H1 (cell line): Measurements from ENCODE around the gene APC2. TPM values are rescaled to one million over a fixed set of nuclear protein-coding genes. Genes with fewer than 3 reads are reported as not detected.

Source experiments
- CTCF ChIA-PET: fragments of 300-600 bp; sonication (Branson Sonifier 250); formaldehyde crosslinking; loops from one replicate; lab custom pipeline; 2021; ENCODE audit not compliant: partially characterized antibody; lab: Charles Lee
- POLR2A ChIA-PET: fragments of 300-600 bp; sonication (Branson Sonifier 250); formaldehyde crosslinking; loops from one replicate; lab custom pipeline; 2021; ENCODE audit warnings: inconsistent platforms; ENCODE audit not compliant: partially characterized antibody; lab: Charles Lee
- DNase-seq, 2 experiments: peaks; one replicate each; pipeline versions ENCODE4 v3.0.0 to v3.0.0-alpha.2; 2010 to 2022; ENCODE audit warnings: low spot score in 2 of 2, low read depth in 1 of 2, mixed read lengths in 1 of 2
- FAIRE-seq: peaks from 2 replicates; lab custom pipeline; 2011; peaks lifted over from hg19 to GRCh38; lab: Jason Lieb, UNC
- H2AFZ ChIP-seq: 2 replicates; pipeline ENCODE4 v1.8.1; 2012; ENCODE audit warnings: low read length, inconsistent platforms
- H2AK5ac ChIP-seq: 2 replicates; pipeline ENCODE4 v1.6.1; 2013; ENCODE audit warnings: low read depth, low read length
- H2BK120ac ChIP-seq: replicated peaks from 2 replicates; pipeline ENCODE3; 2013; ENCODE audit warnings: low read depth, low read length, inconsistent platforms
- H2BK12ac ChIP-seq: 2 replicates; pipeline ENCODE4 v1.6.1; 2013; ENCODE audit warnings: low read depth, low read length
- H2BK15ac ChIP-seq: 2 replicates; pipeline ENCODE4 v1.6.1; 2013; ENCODE audit warnings: low read length
- H2BK20ac ChIP-seq: 2 replicates; pipeline ENCODE4 v1.6.1; 2013; ENCODE audit warnings: low read length
- H2BK5ac ChIP-seq: 2 replicates; pipeline ENCODE4 v1.6.1; 2013; ENCODE audit warnings: low read depth, low read length
- H3K14ac ChIP-seq: 2 replicates; pipeline ENCODE4 v1.6.1; 2013; ENCODE audit warnings: inconsistent platforms; ENCODE audit not compliant: insufficient read length
- H3K18ac ChIP-seq: 2 replicates; pipeline ENCODE4 v1.6.1; 2013; ENCODE audit warnings: low read length; ENCODE audit errors: extremely low read depth
- H3K23ac ChIP-seq: 2 replicates; pipeline ENCODE4 v1.6.1; 2013; ENCODE audit warnings: inconsistent platforms; ENCODE audit not compliant: insufficient read length
- H3K23me2 ChIP-seq: 2 replicates; pipeline ENCODE4 v1.6.1; 2013; ENCODE audit warnings: low read depth, low read length
- H3K27ac ChIP-seq: 2 replicates; pipeline ENCODE4 v1.6.1; 2011; ENCODE audit warnings: low read depth, low read length, inconsistent platforms
- H3K27me3 ChIP-seq, 4 experiments: replicated peaks in 1 of 4; 1 replicate in 1 of 4; 2 replicates in 3 of 4; pipeline versions ENCODE4 v1.6.1 to v1.8.1; 2011 to 2013; ENCODE audit warnings: low read length in 3 of 4, mild to moderate bottlenecking in 3 of 4, inconsistent platforms in 2 of 4, mixed read lengths in 2 of 4, moderate library complexity in 1 of 4; ENCODE audit not compliant: control insufficient read depth in 3 of 4, insufficient read depth in 3 of 4; ENCODE audit errors: extremely low read depth in 1 of 4
- H3K36me3 ChIP-seq, 4 experiments: 2 replicates each; pipeline versions ENCODE4 v1.6.1 to v1.8.1; 2011 to 2013; ENCODE audit warnings: mild to moderate bottlenecking in 4 of 4, low read length in 3 of 4, moderate library complexity in 2 of 4, control low read depth in 1 of 4, inconsistent platforms in 1 of 4; ENCODE audit not compliant: insufficient read depth in 4 of 4, control insufficient read depth in 2 of 4
- H3K4ac ChIP-seq: replicated peaks from 2 replicates; pipeline ENCODE3; 2013; ENCODE audit warnings: low read length, low read depth, mixed read lengths, inconsistent platforms; ENCODE audit not compliant: insufficient read length
- H3K4me1 ChIP-seq, 4 experiments: replicated peaks in 1 of 4; 1 replicate in 1 of 4; 2 replicates in 3 of 4; pipeline versions ENCODE4 v1.6.1 to v1.8.1; 2011 to 2013; ENCODE audit warnings: low read length in 3 of 4, inconsistent platforms in 2 of 4, mixed read lengths in 1 of 4; ENCODE audit not compliant: insufficient read depth in 4 of 4, control insufficient read depth in 3 of 4
- H3K4me2 ChIP-seq, 2 experiments: 2 replicates each; pipeline versions ENCODE4 v1.6.1 to v1.8.1; 2011 to 2013; ENCODE audit warnings: low read depth in 2 of 2, low read length in 2 of 2, control low read depth in 1 of 2, inconsistent platforms in 1 of 2, mild to moderate bottlenecking in 1 of 2; ENCODE audit not compliant: insufficient read depth in 1 of 2
- H3K4me3 ChIP-seq, 4 experiments: fragments of 200-600, 300-600 bp in 1 of 4; sonication (generic), shearing (Covaris generic), sonication (Bioruptor Twin) in 1 of 4; 2 replicates each; pipeline versions ENCODE4 v1.5.1 to v1.8.1; 2011 to 2016; ENCODE audit warnings: low read length in 4 of 4, low read depth in 3 of 4, control low read depth in 2 of 4, inconsistent platforms in 2 of 4, mild to moderate bottlenecking in 2 of 4, mixed read lengths in 1 of 4, moderate library complexity in 1 of 4; ENCODE audit not compliant: insufficient read depth in 2 of 4; ENCODE audit errors: extremely low read depth in 1 of 4
- H3K56ac ChIP-seq: replicated peaks from 2 replicates; pipeline ENCODE3; 2013; ENCODE audit warnings: low read depth, mild to moderate bottlenecking, mixed read lengths, low read length, inconsistent platforms; ENCODE audit not compliant: insufficient read length
- H3K79me1 ChIP-seq: 2 replicates; pipeline ENCODE4 v1.6.1; 2013; ENCODE audit warnings: low read depth, low read length, control low read depth
- H3K79me2 ChIP-seq, 2 experiments: 2 replicates each; pipeline versions ENCODE4 v1.6.1 to v1.8.1; 2012 to 2013; ENCODE audit warnings: low read length in 2 of 2, mild to moderate bottlenecking in 2 of 2, inconsistent platforms in 1 of 2; ENCODE audit not compliant: insufficient read depth in 2 of 2, control insufficient read depth in 1 of 2
- H3K9ac ChIP-seq, 4 experiments: replicated peaks in 1 of 4; 1 replicate in 1 of 4; 2 replicates in 3 of 4; pipeline versions ENCODE4 v1.6.1 to v1.8.1; 2011 to 2013; ENCODE audit warnings: low read depth in 3 of 4, low read length in 3 of 4, control low read depth in 2 of 4, mild to moderate bottlenecking in 2 of 4, moderate library complexity in 2 of 4, inconsistent platforms in 1 of 4; ENCODE audit errors: extremely low read depth in 1 of 4
- H3K9me3 ChIP-seq, 2 experiments: 2 replicates each; pipeline versions ENCODE4 v1.6.1 to v1.8.1; 2012 to 2013; ENCODE audit warnings: mild to moderate bottlenecking in 2 of 2, moderate library complexity in 2 of 2, control low read depth in 1 of 2, inconsistent platforms in 1 of 2, low read depth in 1 of 2, low read length in 1 of 2, mixed read lengths in 1 of 2; ENCODE audit not compliant: insufficient read depth in 2 of 2
- H4K20me1 ChIP-seq, 2 experiments: replicated peaks in 1 of 2; 2 replicates each; pipeline versions ENCODE3 to v1.8.1; 2011 to 2013; ENCODE audit warnings: inconsistent platforms in 2 of 2, low read length in 2 of 2, mild to moderate bottlenecking in 1 of 2; ENCODE audit not compliant: insufficient read depth in 2 of 2, control insufficient read depth in 1 of 2
- H4K5ac ChIP-seq: 2 replicates; pipeline ENCODE4 v1.6.1; 2013; ENCODE audit warnings: low read length, low read depth, mixed read lengths, inconsistent platforms; ENCODE audit not compliant: insufficient read length
- H4K8ac ChIP-seq: 2 replicates; pipeline ENCODE4 v1.8.0; 2013; ENCODE audit warnings: mild to moderate bottlenecking, moderate library complexity, low read length, inconsistent platforms; ENCODE audit not compliant: insufficient read depth; ENCODE audit errors: extremely low read depth
- H4K91ac ChIP-seq: replicated peaks from 2 replicates; pipeline ENCODE3; 2013; ENCODE audit warnings: low read length, mixed read lengths, inconsistent platforms; ENCODE audit not compliant: insufficient read length
- RBBP5 ChIP-seq: IDR thresholded peaks from 2 replicates; pipeline ENCODE4 v1.7.1; 2012; ENCODE audit warnings: low read depth, mild to moderate bottlenecking, inconsistent platforms, low read length, moderate library complexity, borderline replicate concordance
- SIRT6 ChIP-seq: IDR thresholded peaks from one replicate; pipeline ENCODE4 v1.7.1; 2012; ENCODE audit warnings: low read length, inconsistent platforms
- WGBS, 2 experiments: shearing (Covaris generic) in 1 of 2; methylation state at CpG; one replicate each; pipeline versions ENCODE4 v1.1.6 to v1.1.7; 2013 to 2015; ENCODE audit warnings: low lambda C conversion rate in 2 of 2, mixed read lengths in 2 of 2, inconsistent platforms in 1 of 2, low coverage in 1 of 2, missing lambda C conversion rate in 1 of 2; ENCODE audit not compliant: insufficient replicate concordance in 2 of 2, insufficient coverage in 1 of 2, insufficient read length in 1 of 2; ENCODE audit errors: extremely low coverage in 1 of 2, missing lambda C conversion rate in 1 of 2; 5-methylcytosine and 5-hydroxymethylcytosine counted together
- polyA plus RNA-seq, 7 experiments: library from polyadenylated mRNA; depleted of rRNA in 3 of 7; stranded (reverse) in 5 of 7; unstranded in 2 of 7; fragments of >200 nt in 5 of 7; fragments of 200-250 nt in 2 of 7; gene quantifications; 1 replicate in 5 of 7; 2 replicates in 1 of 7; 4 replicates in 1 of 7; pipeline versions ENCODE4 v1.2.1 to v1.2.3, GENCODE V29; 2011 to 2013; ENCODE audit warnings: missing spikeins in 2 of 7, mixed read lengths in 2 of 7
- total RNA-seq: library from RNA; stranded (reverse); fragmentation: NEBNext Ultra II Directional; extraction: Animal tissue kit (Norgen Biotek cat#: 25700); gene quantifications from 2 replicates; pipeline ENCODE4 v1.2.1, GENCODE V29; 2021
- TF ChIP-seq, protein P1 (sequence below): IDR thresholded peaks from 2 replicates; pipeline ENCODE4 v1.6.1; 2011; ENCODE audit warnings: low read length, improper control_type of control experiment

The APC2 gene
- total and polyA plus RNA-seq, 2 of the 8 experiments (the other 6 are each of a cell fraction or from before 2014, with no cell fraction given): 1.3 to 4.1 TPM

DNA sequence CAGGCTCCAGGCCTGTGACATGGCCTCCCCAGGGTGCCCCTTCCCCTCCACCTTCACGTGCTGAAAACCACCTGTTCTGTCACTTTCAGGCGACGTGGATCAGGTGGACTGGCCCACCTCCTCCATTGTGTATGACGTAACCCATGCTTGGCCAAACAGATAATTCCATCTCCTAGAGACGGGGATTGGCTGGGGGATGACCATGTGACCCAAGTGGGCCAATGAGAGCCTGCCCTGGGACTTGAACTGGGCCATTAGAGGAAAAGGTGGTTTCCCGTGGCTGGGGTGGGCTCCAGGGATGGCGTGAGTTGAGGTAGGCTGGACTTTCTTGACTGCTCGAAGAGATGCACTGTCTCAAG is 66.5 kb downstream of the APC2 start:
- POLR2A ChIA-PET: no interaction called here
- no peak for TF ChIP-seq RBBP5
- TF ChIP-seq, protein P1, sequence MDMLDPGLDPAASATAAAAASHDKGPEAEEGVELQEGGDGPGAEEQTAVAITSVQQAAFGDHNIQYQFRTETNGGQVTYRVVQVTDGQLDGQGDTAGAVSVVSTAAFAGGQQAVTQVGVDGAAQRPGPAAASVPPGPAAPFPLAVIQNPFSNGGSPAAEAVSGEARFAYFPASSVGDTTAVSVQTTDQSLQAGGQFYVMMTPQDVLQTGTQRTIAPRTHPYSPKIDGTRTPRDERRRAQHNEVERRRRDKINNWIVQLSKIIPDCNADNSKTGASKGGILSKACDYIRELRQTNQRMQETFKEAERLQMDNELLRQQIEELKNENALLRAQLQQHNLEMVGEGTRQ: peak; percentile 61
- TF ChIP-seq SIRT6: no peak
- Histone ChIP-seq H4K20me1 (peaks cover 0 to 6% of the 10 kb centered on the region in 2 experiments), H3K4me3 (no peak overlapping the region), H3K14ac (no peak overlapping the region), H4K5ac (no peak overlapping the region), H2BK20ac (no peak overlapping the region), H2AK5ac (no peak overlapping the region), H3K4me2 (no peak overlapping the region), H3K23ac (no peak overlapping the region), H3K27ac (no peak overlapping the region), H3K4me1 (no peaks in the 10 kb centered on the region; a peak in 1 of 7 replicates), H2BK12ac (no peak overlapping the region), H2AFZ (no peak overlapping the region), H2BK120ac (no peak overlapping the region), H3K79me1 (no peaks in the 10 kb centered on the region), H3K36me3 (no peaks in the 10 kb centered on the region), H4K91ac (no peak overlapping the region), H4K8ac (no peak overlapping the region), H3K23me2 (no peaks in the 10 kb centered on the region; the same call in 1 of the 2 replicates), H3K4ac (no peak overlapping the region), H3K18ac (no peak overlapping the region), H2BK15ac (no peak overlapping the region), H3K27me3 (peaks cover 0 to 10% (median 6%) of the 10 kb centered on the region in 4 experiments; a peak in 5 of 7 replicates), H2BK5ac (no peak overlapping the region), H3K79me2 (no peaks in the 10 kb centered on the region), H3K9ac (no peak overlapping the region), H3K56ac (no peak overlapping the region), H3K9me3 (no peaks in the 10 kb centered on the region)
- 91% methylated on average over 6 of the region's 8 CpGs; no CpG with 5 or more reads in 1 of the 2 experiments for WGBS, 2 experiments
- DNase-seq (no peak), FAIRE-seq (no peak)
- CTCF ChIA-PET: no interaction called here
